HG03520 (cell line): ENCODE results near the gene HLCS.

Experiments
- ATAC-seq: cut with Tn5 transposase; IDR thresholded peaks from one replicate; pipeline ENCODE4 v1.9.1; 2021; ENCODE audit warnings: mild to moderate bottlenecking, moderate library complexity; ENCODE audit not compliant: unreplicated experiment

HLCS gene

DNA sequence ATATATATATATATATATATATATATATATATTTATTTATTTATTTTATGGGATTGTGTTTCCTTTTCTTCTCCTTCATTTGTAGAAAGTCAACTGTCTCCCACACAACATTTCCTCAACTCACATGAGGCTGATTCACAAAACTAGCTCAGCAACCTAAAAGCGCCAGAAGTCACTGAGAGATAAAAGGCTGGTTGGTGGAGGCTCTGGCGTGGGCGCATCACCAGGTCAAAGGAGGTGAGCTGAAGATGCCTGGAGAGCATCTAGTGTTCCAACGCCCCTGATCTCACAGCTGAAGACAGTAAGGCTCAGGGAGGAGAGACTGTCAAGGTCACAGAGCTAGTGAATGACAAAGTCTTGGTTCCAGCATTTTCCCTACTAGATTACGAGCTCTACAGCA, 78.0 kb downstream of the HLCS start:
- ATAC-seq, result no peak

DNA sequence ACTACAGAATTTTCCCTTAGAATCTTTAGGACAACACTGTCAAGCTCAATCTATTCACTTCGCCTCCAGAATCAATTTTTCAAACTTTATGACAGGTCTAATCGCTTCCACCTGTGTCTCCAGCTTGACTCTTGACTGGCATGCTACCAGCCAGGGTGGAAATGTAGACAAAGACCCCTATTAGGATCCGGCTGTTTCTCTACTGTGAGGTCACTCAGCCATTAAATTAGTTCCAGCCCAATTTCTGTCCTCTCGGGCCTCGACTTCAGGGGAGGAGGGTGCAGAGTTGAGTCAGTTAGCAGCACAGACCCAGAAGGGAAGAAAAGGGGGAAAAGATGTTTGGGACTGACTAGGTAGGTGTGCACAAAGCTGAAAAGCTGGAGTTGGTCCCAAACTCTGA, 78.5 kb downstream of the HLCS start:
- no peak for ATAC-seq

GRCh38 chr21:36883532-36884486, 82.7 kb downstream of the HLCS start:
- no peak for ATAC-seq

DNA sequence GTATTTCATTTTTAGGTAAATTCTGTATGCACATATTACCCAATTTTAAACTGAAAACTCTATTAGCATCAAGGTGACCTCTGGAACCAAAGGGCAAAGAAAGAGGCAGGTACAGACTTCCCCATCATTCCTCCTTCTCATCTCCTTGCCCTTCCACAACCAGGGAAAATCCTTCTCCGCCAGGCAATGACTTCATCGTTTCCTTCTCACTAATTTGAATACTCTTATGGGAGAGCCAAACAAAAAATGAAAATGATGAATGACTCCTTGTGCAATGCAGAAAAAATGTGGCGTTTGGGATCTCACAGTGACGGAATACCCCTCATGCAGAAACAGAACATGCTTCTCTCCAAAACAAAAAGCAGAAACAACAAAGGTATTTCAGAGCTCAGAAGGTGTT, 83.7 kb downstream of the HLCS start:
- ATAC-seq, result no peak

DNA sequence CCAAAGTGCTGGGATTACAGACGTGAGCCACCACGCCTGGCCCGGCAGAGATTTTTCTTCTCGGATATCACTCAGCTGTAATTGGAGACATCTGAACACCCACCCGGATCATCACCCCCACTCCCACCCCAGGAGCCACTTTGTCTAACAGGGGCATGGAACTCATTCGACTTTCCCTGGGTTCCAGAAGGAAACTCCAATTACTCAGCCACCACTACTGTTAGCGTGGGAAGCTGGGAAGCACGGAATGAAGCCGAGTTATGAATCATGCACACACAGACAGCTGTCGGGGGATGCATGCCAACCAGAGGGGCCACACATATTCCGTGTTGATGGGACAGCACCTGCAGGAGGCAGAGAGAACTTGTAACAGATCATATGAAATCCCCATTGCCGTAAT, 85.2 kb downstream of the HLCS start:
- ATAC-seq, result no peak

GRCh38 chr21:36879827-36880226, 86.6 kb downstream of the HLCS start:
- ATAC-seq, result no peak

- no peak for ATAC-seq
Observed at GRCh38 chr21:36877741-36878140, 88.7 kb downstream of the HLCS start.

DNA sequence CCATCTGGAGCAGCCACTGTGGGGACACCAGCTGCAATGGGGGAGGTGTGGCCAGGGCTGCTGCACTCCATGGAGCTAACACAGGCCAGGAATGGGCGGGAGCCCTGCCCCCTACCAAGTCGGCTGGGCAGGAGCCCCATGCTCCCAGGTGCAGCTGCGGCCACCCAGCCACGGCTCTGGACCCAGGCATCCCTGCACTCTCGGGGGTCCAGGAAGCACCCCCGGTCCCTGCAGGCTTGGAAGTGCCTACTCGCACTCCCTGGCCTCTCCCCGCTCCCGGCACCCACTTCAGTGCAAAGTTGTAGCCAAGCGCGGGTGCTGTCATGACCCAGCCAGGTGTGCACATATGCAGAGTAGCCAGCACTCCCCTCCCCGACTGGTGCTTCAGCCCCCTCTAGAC, 91.8 kb downstream of the HLCS start:
- no peak for ATAC-seq

GRCh38 chr21:36873513-36873912, 93.0 kb downstream of the HLCS start:
- ATAC-seq, result no peak

GRCh38 chr21:36867291-36867905, 99.1 kb downstream of the HLCS start:
- no peak for ATAC-seq

GRCh38 chr21:36866419-36866818, 100.0 kb downstream of the HLCS start:
- ATAC-seq, result no peak

DNA sequence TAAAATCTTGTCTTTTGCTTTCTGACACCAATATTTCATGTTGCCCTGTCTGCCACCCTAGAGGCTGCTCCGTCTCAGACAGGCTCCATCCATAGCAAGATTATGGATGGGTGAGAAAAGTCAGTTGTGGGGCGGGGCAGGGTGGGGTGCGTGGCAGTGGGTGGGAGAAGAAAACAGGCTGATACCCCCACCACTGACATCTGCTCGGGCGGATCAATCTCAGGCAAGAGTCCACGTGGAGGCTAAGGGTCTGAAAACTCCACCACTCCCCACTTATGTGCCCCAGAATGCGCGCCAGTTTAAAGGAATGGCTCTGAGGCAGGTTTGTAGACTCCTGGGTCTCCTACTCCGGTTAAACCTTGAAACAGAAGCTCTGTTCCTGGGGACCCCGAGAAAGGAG, 101.5 kb downstream of the HLCS start:
- no peak for ATAC-seq

GRCh38 chr21:36863260-36863659, 103.2 kb downstream of the HLCS start:
- no peak for ATAC-seq

- ATAC-seq, result no peak
Observed at GRCh38 chr21:36861595-36862323, 104.7 kb downstream of the HLCS start.

- no peak for ATAC-seq
Observed at GRCh38 chr21:36860736-36861594, 105.5 kb downstream of the HLCS start.

DNA sequence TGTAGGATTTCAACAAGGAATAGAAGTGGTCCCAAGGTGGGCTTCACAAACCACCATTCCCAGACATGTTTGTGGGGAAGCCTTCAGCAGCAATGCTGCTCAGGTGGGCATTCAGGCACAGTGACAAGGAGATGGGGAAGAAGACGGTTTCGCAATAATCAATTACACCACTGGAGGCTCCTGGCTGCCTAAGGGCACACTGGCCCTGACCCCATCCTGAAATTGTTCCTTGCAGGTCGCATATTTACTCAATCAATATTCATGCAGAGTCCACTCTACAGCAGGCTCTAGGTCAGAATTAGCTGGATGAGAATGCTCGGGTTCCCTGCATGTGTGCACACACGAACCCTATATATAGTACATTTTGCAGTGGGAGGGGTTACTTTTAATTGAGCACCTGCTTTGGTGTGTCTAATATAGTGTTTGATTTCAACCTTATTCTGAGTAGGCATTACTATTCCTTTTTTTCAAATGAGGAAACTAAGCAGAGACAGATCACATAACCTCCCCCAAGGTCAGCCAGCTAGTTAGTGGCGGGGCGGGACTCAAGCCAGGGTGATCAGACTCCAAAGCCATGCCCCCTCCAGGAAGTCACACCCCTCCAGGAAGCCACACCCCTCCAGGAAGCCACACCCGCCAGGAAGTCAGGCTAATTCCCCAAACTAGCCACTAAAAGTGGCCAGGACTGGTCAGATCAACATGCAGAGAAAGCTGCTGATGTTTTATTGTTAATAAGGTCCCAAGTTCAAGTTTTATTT, 106.5 kb downstream of the HLCS start:
- no peak for ATAC-seq

GRCh38 chr21:36858320-36858957, 108.0 kb downstream of the HLCS start:
- ATAC-seq, result no peak

GRCh38 chr21:36856643-36857042, 109.8 kb downstream of the HLCS start:
- no peak for ATAC-seq

DNA sequence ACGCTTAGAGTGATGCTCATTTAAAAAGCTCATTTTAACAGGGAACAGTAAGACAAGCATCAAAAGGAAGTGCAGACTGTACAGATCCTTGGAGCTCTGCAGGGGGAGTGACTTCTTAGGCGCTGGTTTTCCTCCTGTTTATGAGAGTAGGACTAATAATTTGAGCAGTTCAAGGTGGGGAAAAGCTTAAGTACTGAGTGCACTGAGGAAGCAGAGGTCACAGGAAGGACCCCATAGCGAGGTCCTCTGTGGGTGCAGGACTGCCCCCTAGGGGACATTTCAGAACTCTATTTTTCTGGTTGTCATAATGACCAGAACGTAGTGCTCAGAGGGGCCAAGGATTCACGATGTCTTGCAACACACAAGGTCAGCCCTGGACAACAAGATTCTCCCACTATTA, 112.1 kb downstream of the HLCS start:
- ATAC-seq, result no peak

- ATAC-seq, result no peak
Observed at GRCh38 chr21:36852864-36853263, 113.6 kb downstream of the HLCS start.
